ENCODE data around the gene ETS2. TPM values are rescaled to one million over a fixed set of nuclear protein-coding genes. Genes with fewer than 3 reads are reported as not detected.

ETS2 gene
- total and polyA plus RNA-seq, 9 donors = 35.8 to 152 (median 79.6) TPM

- H3K4me3 ChIP-seq = no peak overlapping the region
- H3K36me3 ChIP-seq = no peaks in the 10 kb centered on the region
- no peaks in the 10 kb centered on the region for H3K27me3 ChIP-seq
- H3K27ac ChIP-seq = no peak overlapping the region
- no peaks in the 10 kb centered on the region for H3K9me3 ChIP-seq
- intact Hi-C loops (cut with DNase I) = no loop called here
- no peak for DNase-seq
- WGBS, 3 donors = 89 to 96% (median 94%) methylated on average over 1 of the region's 1 CpG
- no peaks in the 10 kb centered on the region for H3K4me1 ChIP-seq (ENCODE audit: insufficient read depth)
- TF ChIP-seq CTCF (IDR thresholded peaks at IDR 0.05) (no peak), EP300 (IDR thresholded peaks at IDR 0.05) (no peak), POLR2A (IDR thresholded peaks at IDR 0.05) (no peak)
Observed at GRCh38 chr21:38858812-38859205, 53.1 kb downstream of the ETS2 start.

GRCh38 chr21:38859852-38860251 lies 54.1 kb downstream of the ETS2 start:
- intact Hi-C loops (cut with DNase I) = no loop called here
- Histone ChIP-seq H3K4me1 (ENCODE audit: insufficient read depth) (no peaks in the 10 kb centered on the region), H3K9me3 (no peaks in the 10 kb centered on the region), H3K27me3 (no peaks in the 10 kb centered on the region), H3K27ac (no peak overlapping the region), H3K4me3 (no peak overlapping the region), H3K36me3 (no peaks in the 10 kb centered on the region)
- 78 to 94% (median 86%) methylated on average over 5 of the region's 5 CpGs for WGBS, 3 donors
- TF ChIP-seq CTCF (IDR thresholded peaks at IDR 0.05) = no peak
- no peak for TF ChIP-seq EP300 (IDR thresholded peaks at IDR 0.05)
- TF ChIP-seq POLR2A (IDR thresholded peaks at IDR 0.05) = no peak
- no peak for DNase-seq

- intact Hi-C loops (cut with DNase I) = no loop called here
- H3K4me3 ChIP-seq = no peak overlapping the region
- H3K27me3 ChIP-seq = no peaks in the 10 kb centered on the region
- no peak for DNase-seq
- WGBS, 3 donors = 59 to 78% (median 63%) methylated on average over 6 of the region's 6 CpGs
- H3K27ac ChIP-seq = no peak overlapping the region
- no peaks in the 10 kb centered on the region for H3K36me3 ChIP-seq
- no peaks in the 10 kb centered on the region for H3K9me3 ChIP-seq
- H3K4me1 ChIP-seq (ENCODE audit: insufficient read depth) = no peaks in the 10 kb centered on the region
- TF ChIP-seq CTCF (IDR thresholded peaks at IDR 0.05) = no peak
- TF ChIP-seq POLR2A (IDR thresholded peaks at IDR 0.05) = no peak
- no peak for TF ChIP-seq EP300 (IDR thresholded peaks at IDR 0.05)
Observed at GRCh38 chr21:38861056-38861455, 55.3 kb downstream of the ETS2 start.

GRCh38 chr21:38861989-38862683 lies 56.4 kb downstream of the ETS2 start:
- intact Hi-C loops (cut with DNase I) = no loop called here
- Histone ChIP-seq H3K36me3 (no peaks in the 10 kb centered on the region), H3K27ac (no peak overlapping the region), H3K4me3 (no peak overlapping the region), H3K4me1 (ENCODE audit: insufficient read depth) (no peaks in the 10 kb centered on the region), H3K9me3 (no peaks in the 10 kb centered on the region), H3K27me3 (no peaks in the 10 kb centered on the region)
- WGBS, 3 donors = 88 to 90% (median 88%) methylated on average over 8 of the region's 8 CpGs
- TF ChIP-seq POLR2A (IDR thresholded peaks at IDR 0.05) (no peak), EP300 (IDR thresholded peaks at IDR 0.05) (no peak), CTCF (IDR thresholded peaks at IDR 0.05) (no peak)
- DNase-seq = no peak

Data from ovary (tissue), 9 donors.